ENCODE results near the gene NNMT.

GRCh38 chr11:114310095-114310494, 13.9 kb downstream of the NNMT start:
- TF ChIP-seq POLR2A (IDR thresholded peaks at IDR 0.05) (no peak), CTCF (IDR thresholded peaks at IDR 0.05 in 8 of 11, conservative IDR thresholded peaks at IDR 0.05 in 3 of 11) (no peak)

All from spleen (tissue), 7 donors.